Trophoblast cell (in vitro differentiated cells and primary cell): ENCODE data around the gene RASAL2.
"Not testable (repeated sequence)": the region's sequence is repeated elsewhere in the genome, so short reads cannot be mapped to it uniquely, and the experiment has no call there.

Experiments
- DNase-seq, 2 donors: peaks; one replicate each; pipeline ENCODE4 v3.0.0-alpha.2; 2016
- H2AFZ ChIP-seq: 2 replicates; pipeline ENCODE4 v1.6.1; 2013; ENCODE audit warnings: low read length, moderate library complexity, mild to moderate bottlenecking; ENCODE audit not compliant: insufficient read depth, poor library complexity
- H2AK5ac ChIP-seq: 2 replicates; pipeline ENCODE4 v1.6.1; 2013; ENCODE audit warnings: mild to moderate bottlenecking, low read length
- H2BK120ac ChIP-seq: 2 replicates; pipeline ENCODE4 v1.6.1; 2013; ENCODE audit warnings: low read length, mild to moderate bottlenecking, moderate library complexity; ENCODE audit not compliant: insufficient read depth, poor library complexity
- H2BK12ac ChIP-seq: 2 replicates; pipeline ENCODE4 v1.6.1; 2013; ENCODE audit warnings: mild to moderate bottlenecking, low read length, moderate library complexity
- H2BK5ac ChIP-seq: 2 replicates; pipeline ENCODE4 v1.6.1; 2013; ENCODE audit warnings: low read length, low read depth, moderate library complexity, mild to moderate bottlenecking; ENCODE audit not compliant: poor library complexity
- H3K14ac ChIP-seq: 2 replicates; pipeline ENCODE4 v1.6.1; 2013; ENCODE audit warnings: mild to moderate bottlenecking, low read length
- H3K18ac ChIP-seq: 2 replicates; pipeline ENCODE4 v1.6.1; 2013; ENCODE audit warnings: mild to moderate bottlenecking, low read length
- H3K23ac ChIP-seq: 2 replicates; pipeline ENCODE4 v1.6.1; 2013; ENCODE audit warnings: low read length
- H3K27ac ChIP-seq: 2 replicates; pipeline ENCODE4 v1.5.1; 2013; ENCODE audit warnings: low read depth, mild to moderate bottlenecking, inconsistent platforms, low read length, moderate library complexity
- H3K27me3 ChIP-seq: 2 replicates; pipeline ENCODE4 v1.6.1; 2013; ENCODE audit warnings: inconsistent platforms, mild to moderate bottlenecking, low read length, moderate library complexity; ENCODE audit not compliant: insufficient read depth
- H3K36me3 ChIP-seq, 2 experiments: 1 replicate in 1 of 2; 2 replicates in 1 of 2; pipeline ENCODE4 v1.6.1; 2013; ENCODE audit warnings: low read length in 2 of 2, mild to moderate bottlenecking in 2 of 2, moderate library complexity in 1 of 2; ENCODE audit not compliant: insufficient read depth in 2 of 2, control insufficient read depth in 1 of 2
- H3K4ac ChIP-seq: 2 replicates; pipeline ENCODE4 v1.6.1; 2013; ENCODE audit warnings: low read depth, mild to moderate bottlenecking, low read length, moderate library complexity
- H3K4me1 ChIP-seq, 2 experiments: 1 replicate in 1 of 2; 2 replicates in 1 of 2; pipeline ENCODE4 v1.6.1; 2013; ENCODE audit warnings: low read length in 2 of 2, mild to moderate bottlenecking in 2 of 2, moderate library complexity in 1 of 2; ENCODE audit not compliant: insufficient read depth in 2 of 2, control insufficient read depth in 1 of 2
- H3K4me2 ChIP-seq: 2 replicates; pipeline ENCODE4 v1.6.1; 2013; ENCODE audit warnings: inconsistent platforms, mild to moderate bottlenecking, low read length, moderate library complexity
- H3K4me3 ChIP-seq: 2 replicates; pipeline ENCODE4 v1.5.1; 2013; ENCODE audit warnings: mild to moderate bottlenecking, low read depth, low read length, inconsistent platforms
- H3K79me1 ChIP-seq: one replicate; pipeline ENCODE4 v1.6.1; 2013; ENCODE audit warnings: low read length
- H3K79me2 ChIP-seq: 2 replicates; pipeline ENCODE4 v1.6.1; 2013; ENCODE audit warnings: low read length, mild to moderate bottlenecking; ENCODE audit not compliant: control insufficient read depth, insufficient read depth, poor library complexity
- H3K9ac ChIP-seq: 2 replicates; pipeline ENCODE4 v1.6.1; 2013; ENCODE audit warnings: mild to moderate bottlenecking, low read length
- H3K9me3 ChIP-seq: 2 replicates; pipeline ENCODE4 v1.6.1; 2013; ENCODE audit warnings: low read depth, mild to moderate bottlenecking, control low read depth, inconsistent platforms, low read length; ENCODE audit not compliant: insufficient read depth
- H4K12ac ChIP-seq: 2 replicates; pipeline ENCODE4 v1.6.1; 2013; ENCODE audit warnings: low read depth, mild to moderate bottlenecking, low read length, moderate library complexity
- H4K8ac ChIP-seq: 2 replicates; pipeline ENCODE4 v1.6.1; 2013; ENCODE audit warnings: low read depth, mild to moderate bottlenecking, low read length, moderate library complexity
- H4K91ac ChIP-seq: one replicate; pipeline ENCODE4 v1.6.1; 2013; ENCODE audit warnings: low read depth, mild to moderate bottlenecking, low read length, moderate library complexity
- WGBS: extraction: QIAGEN DNeasy Blood & Tissue Kit; methylation state at CpG from one replicate; pipeline ENCODE4 v1.1.7; 2013; ENCODE audit warnings: missing lambda C conversion rate; ENCODE audit not compliant: insufficient read length, insufficient coverage; ENCODE audit errors: extremely low coverage; 5-methylcytosine and 5-hydroxymethylcytosine counted together

RASAL2 gene

DNA sequence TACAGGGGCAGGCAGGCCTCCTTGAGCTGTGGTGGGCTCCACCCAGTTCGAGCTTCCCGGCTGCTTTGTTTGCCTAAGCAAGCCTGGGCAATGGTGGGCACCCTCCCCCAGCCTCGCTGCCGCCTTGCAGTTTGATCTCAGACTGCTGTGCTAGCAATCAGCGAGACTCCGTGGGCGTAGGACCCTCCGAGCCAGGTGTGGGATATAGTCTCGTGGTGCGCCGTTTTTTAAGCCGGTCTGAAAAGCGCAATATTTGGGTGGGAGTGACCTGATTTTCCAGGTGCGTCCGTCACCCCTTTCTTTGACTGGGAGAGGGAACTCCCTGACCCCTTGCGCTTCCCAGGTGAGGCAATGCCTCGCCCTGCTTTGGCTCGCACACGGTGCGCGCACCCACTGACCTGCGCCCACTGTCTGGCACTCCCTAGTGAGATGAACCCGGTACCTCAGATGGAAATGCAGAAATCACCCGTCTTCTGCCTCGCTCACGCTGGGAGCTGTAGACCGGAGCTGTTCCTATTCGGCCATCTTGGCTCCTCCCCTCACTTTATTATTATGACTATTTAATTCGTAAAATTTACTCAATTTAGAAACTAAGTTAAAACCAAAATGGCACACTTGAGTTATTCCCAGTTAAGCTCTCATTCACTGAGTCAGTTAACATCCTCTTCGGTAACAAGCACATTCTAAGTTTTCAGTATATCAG is 226.5 kb downstream of the RASAL2 start:
- not testable (repeated sequence) for H3K79me1 ChIP-seq, DNase-seq, H3K27ac ChIP-seq, H4K8ac ChIP-seq, H3K9me3 ChIP-seq, H2AK5ac ChIP-seq, H4K12ac ChIP-seq, H2AFZ ChIP-seq, H2BK5ac ChIP-seq, H3K79me2 ChIP-seq, H3K4me3 ChIP-seq, H2BK120ac ChIP-seq, H3K4ac ChIP-seq, H3K14ac ChIP-seq, H3K9ac ChIP-seq, H2BK12ac ChIP-seq, H3K36me3 ChIP-seq, H3K4me1 ChIP-seq, H3K27me3 ChIP-seq, H3K4me2 ChIP-seq, H3K23ac ChIP-seq, H3K18ac ChIP-seq
- WGBS: no CpG with 5 or more reads among the region's 30 CpGs
- peak overlapping the region; percentile 47 for H4K91ac ChIP-seq

GRCh38 chr1:178323067-178323466 is 229.2 kb downstream of the RASAL2 start:
- Histone ChIP-seq H2AK5ac (no peak overlapping the region), H2AFZ (no peak overlapping the region), H4K8ac (no peak overlapping the region), H3K14ac (no peak overlapping the region), H3K36me3 (no peaks in the 10 kb centered on the region), H3K27me3 (no peaks in the 10 kb centered on the region), H2BK5ac (no peak overlapping the region), H2BK120ac (no peak overlapping the region), H3K4me1 (no peaks in the 10 kb centered on the region), H3K79me1 (peaks cover 1% of the 10 kb centered on the region), H3K4me3 (no peak overlapping the region), H3K4me2 (no peak overlapping the region), H4K12ac (no peak overlapping the region), H3K27ac (no peak overlapping the region), H3K9me3 (no peaks in the 10 kb centered on the region), H3K4ac (no peak overlapping the region), H4K91ac (no peak overlapping the region), H3K79me2 (no peaks in the 10 kb centered on the region), H3K9ac (no peak overlapping the region), H3K18ac (no peak overlapping the region), H3K23ac (no peak overlapping the region), H2BK12ac (no peak overlapping the region)
- WGBS: no CpG with 5 or more reads among the region's 1 CpG
- DNase-seq: peak in 1 of 2 donors; percentile 26

- H3K23ac ChIP-seq: no peak overlapping the region
- no peak overlapping the region for H2BK12ac ChIP-seq
- H3K4me1 ChIP-seq: no peaks in the 10 kb centered on the region
- no peak overlapping the region for H2AK5ac ChIP-seq
- no peaks in the 10 kb centered on the region for H3K27me3 ChIP-seq
- H3K27ac ChIP-seq: no peak overlapping the region
- H3K4me2 ChIP-seq: no peak overlapping the region
- H2AFZ ChIP-seq: no peak overlapping the region
- no peak overlapping the region for H2BK120ac ChIP-seq
- no peaks in the 10 kb centered on the region for H3K79me2 ChIP-seq
- no peaks in the 10 kb centered on the region for H3K36me3 ChIP-seq
- H3K9me3 ChIP-seq: no peaks in the 10 kb centered on the region
- no peak overlapping the region for H3K4me3 ChIP-seq
- no peak for DNase-seq
- H4K91ac ChIP-seq: no peak overlapping the region
- no peak overlapping the region for H3K9ac ChIP-seq
- H3K18ac ChIP-seq: no peak overlapping the region
- H2BK5ac ChIP-seq: no peak overlapping the region
- peaks cover 1% of the 10 kb centered on the region for H3K79me1 ChIP-seq
- H3K4ac ChIP-seq: no peak overlapping the region
- H4K8ac ChIP-seq: no peak overlapping the region
- H3K14ac ChIP-seq: no peak overlapping the region
- no CpG with 5 or more reads among the region's 1 CpG for WGBS
- no peak overlapping the region for H4K12ac ChIP-seq
Observed at GRCh38 chr1:178324003-178324402, 230.1 kb downstream of the RASAL2 start.

DNA sequence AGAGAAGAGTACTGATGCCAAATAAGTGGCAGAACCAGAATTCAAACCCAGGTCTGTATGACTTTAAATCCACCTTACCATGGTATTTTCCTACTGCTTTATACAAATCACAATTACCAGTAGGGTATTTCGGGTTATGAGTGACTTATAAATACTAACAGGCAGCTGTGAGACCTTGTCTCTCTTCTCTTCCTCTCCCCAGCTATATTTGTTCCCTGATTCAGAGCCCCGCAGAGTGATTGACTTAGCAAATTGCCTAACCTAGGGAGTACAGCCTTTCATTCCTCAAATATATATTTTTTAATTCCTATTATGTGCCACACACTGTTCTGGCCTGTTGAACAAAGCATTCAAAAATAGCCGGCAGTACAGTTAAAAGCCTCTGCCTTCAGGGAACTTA is 234.8 kb downstream of the RASAL2 start:
- no peaks in the 10 kb centered on the region for H3K79me2 ChIP-seq
- H3K4me3 ChIP-seq: no peak overlapping the region
- H3K18ac ChIP-seq: no peak overlapping the region
- H2BK12ac ChIP-seq: no peak overlapping the region
- no peak overlapping the region for H2AK5ac ChIP-seq
- DNase-seq: no peak
- no peak overlapping the region for H3K23ac ChIP-seq
- no peaks in the 10 kb centered on the region for H3K9me3 ChIP-seq
- H4K8ac ChIP-seq: no peak overlapping the region
- H2AFZ ChIP-seq: no peak overlapping the region
- no peak overlapping the region for H3K4me2 ChIP-seq
- H3K14ac ChIP-seq: no peak overlapping the region
- no peaks in the 10 kb centered on the region for H3K4me1 ChIP-seq
- no peak overlapping the region for H4K91ac ChIP-seq
- no peak overlapping the region for H2BK5ac ChIP-seq
- H3K79me1 ChIP-seq: no peaks in the 10 kb centered on the region
- H3K4ac ChIP-seq: no peak overlapping the region
- no peak overlapping the region for H2BK120ac ChIP-seq
- no peaks in the 10 kb centered on the region for H3K36me3 ChIP-seq
- no CpG with 5 or more reads among the region's 3 CpGs for WGBS
- no peak overlapping the region for H4K12ac ChIP-seq
- no peak overlapping the region for H3K27ac ChIP-seq
- H3K9ac ChIP-seq: no peak overlapping the region
- H3K27me3 ChIP-seq: no peaks in the 10 kb centered on the region
